Ishikawa (cell line): ENCODE results near the gene FKTN.

Experiments
- CEBPB ChIP-seq: IDR thresholded peaks from 2 replicates; pipeline ENCODE4 v1.6.1; 2012
- EP300 ChIP-seq: IDR thresholded peaks from 2 replicates; pipeline ENCODE4 v1.6.1; 2012; ENCODE audit warnings: borderline replicate concordance
- FOXM1 ChIP-seq: IDR thresholded peaks from 2 replicates; pipeline ENCODE4 v1.6.1; 2012; ENCODE audit warnings: low read depth, borderline replicate concordance
- NFIC ChIP-seq: IDR thresholded peaks from 2 replicates; pipeline ENCODE4 v1.6.1; 2012
- RAD21 ChIP-seq: IDR thresholded peaks from 2 replicates; pipeline ENCODE4 v1.6.1; 2012; ENCODE audit warnings: low read depth
- TAF1 ChIP-seq: IDR thresholded peaks from 2 replicates; pipeline ENCODE4 v1.6.1; 2012; ENCODE audit warnings: low read depth, mild to moderate bottlenecking
- TCF12 ChIP-seq: IDR thresholded peaks from 2 replicates; pipeline ENCODE4 v1.6.1; 2012; ENCODE audit warnings: low read depth
- ZBTB7A ChIP-seq: IDR thresholded peaks from 2 replicates; pipeline ENCODE4 v1.6.1; 2012; ENCODE audit warnings: low read depth
- TF ChIP-seq, protein P1 (sequence below): IDR thresholded peaks from 2 replicates; pipeline ENCODE4 v1.6.1; 2012; ENCODE audit warnings: low read depth, mild to moderate bottlenecking

DNA sequence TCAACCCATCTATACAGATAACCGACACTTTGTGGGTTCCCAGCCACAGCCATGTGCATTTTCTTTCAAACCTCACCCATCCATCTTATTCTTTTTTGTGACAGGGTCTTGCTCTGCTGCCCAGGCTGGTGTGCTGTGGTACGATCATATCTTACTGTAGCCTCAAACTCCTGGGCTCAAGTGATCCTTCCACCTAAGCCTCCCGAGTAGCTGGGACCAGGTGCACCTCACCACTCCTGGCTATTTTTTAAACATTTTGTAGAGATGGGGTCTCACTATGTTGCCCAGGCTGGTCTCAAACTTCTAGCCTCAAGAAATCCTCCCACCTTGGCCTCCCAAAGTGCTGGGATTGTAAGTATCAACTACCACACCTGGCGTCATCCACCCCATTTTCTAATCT lies 129.0 kb downstream of the FKTN start:
- TF ChIP-seq NFIC (no peak), TAF1 (no peak), EP300 (no peak), ZBTB7A (no peak), CEBPB (no peak), TCF12 (no peak), RAD21 (no peak), FOXM1 (no peak)
- TF ChIP-seq, protein P1, sequence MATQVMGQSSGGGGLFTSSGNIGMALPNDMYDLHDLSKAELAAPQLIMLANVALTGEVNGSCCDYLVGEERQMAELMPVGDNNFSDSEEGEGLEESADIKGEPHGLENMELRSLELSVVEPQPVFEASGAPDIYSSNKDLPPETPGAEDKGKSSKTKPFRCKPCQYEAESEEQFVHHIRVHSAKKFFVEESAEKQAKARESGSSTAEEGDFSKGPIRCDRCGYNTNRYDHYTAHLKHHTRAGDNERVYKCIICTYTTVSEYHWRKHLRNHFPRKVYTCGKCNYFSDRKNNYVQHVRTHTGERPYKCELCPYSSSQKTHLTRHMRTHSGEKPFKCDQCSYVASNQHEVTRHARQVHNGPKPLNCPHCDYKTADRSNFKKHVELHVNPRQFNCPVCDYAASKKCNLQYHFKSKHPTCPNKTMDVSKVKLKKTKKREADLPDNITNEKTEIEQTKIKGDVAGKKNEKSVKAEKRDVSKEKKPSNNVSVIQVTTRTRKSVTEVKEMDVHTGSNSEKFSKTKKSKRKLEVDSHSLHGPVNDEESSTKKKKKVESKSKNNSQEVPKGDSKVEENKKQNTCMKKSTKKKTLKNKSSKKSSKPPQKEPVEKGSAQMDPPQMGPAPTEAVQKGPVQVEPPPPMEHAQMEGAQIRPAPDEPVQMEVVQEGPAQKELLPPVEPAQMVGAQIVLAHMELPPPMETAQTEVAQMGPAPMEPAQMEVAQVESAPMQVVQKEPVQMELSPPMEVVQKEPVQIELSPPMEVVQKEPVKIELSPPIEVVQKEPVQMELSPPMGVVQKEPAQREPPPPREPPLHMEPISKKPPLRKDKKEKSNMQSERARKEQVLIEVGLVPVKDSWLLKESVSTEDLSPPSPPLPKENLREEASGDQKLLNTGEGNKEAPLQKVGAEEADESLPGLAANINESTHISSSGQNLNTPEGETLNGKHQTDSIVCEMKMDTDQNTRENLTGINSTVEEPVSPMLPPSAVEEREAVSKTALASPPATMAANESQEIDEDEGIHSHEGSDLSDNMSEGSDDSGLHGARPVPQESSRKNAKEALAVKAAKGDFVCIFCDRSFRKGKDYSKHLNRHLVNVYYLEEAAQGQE: no peak
